WERI-Rb-1 (cell line): Measurements from ENCODE around the gene ENOX1.

Source experiments
- DNase-seq: peaks from one replicate; pipeline ENCODE4 v3.0.0-alpha.2; 2020
- H3K27ac ChIP-seq: fragments of 250-450 bp; sonication (Bioruptor Pico); 2 replicates; pipeline ENCODE4 v1.5.1; 2020; ENCODE audit warnings: mild to moderate bottlenecking, moderate library complexity
- H3K27me3 ChIP-seq: fragments of 250-450 bp; sonication (Bioruptor Pico); 2 replicates; pipeline ENCODE4 v1.5.1; 2021; ENCODE audit warnings: mild to moderate bottlenecking, low read depth, moderate library complexity; ENCODE audit not compliant: insufficient read depth, severe bottlenecking
- H3K36me3 ChIP-seq: fragments of 250-450 bp; sonication (Bioruptor Pico); 2 replicates; pipeline ENCODE4 v1.5.1; 2020; ENCODE audit warnings: mild to moderate bottlenecking, moderate library complexity
- H3K4me3 ChIP-seq: 2 replicates; pipeline ENCODE4 v1.5.1; 2011; ENCODE audit warnings: low read depth, mild to moderate bottlenecking, control low read depth, low read length
- H3K9me3 ChIP-seq: fragments of 250-450 bp; sonication (Bioruptor Pico); 2 replicates; pipeline ENCODE4 v1.5.1; 2021; ENCODE audit warnings: mild to moderate bottlenecking, moderate library complexity; ENCODE audit not compliant: severe bottlenecking
- TF ChIP-seq, protein P1 (sequence below): IDR thresholded peaks from 2 replicates; pipeline ENCODE4 v1.5.1; 2011; ENCODE audit warnings: low read depth, mild to moderate bottlenecking, control low read depth, inconsistent platforms, low read length

The ENOX1 gene

DNA sequence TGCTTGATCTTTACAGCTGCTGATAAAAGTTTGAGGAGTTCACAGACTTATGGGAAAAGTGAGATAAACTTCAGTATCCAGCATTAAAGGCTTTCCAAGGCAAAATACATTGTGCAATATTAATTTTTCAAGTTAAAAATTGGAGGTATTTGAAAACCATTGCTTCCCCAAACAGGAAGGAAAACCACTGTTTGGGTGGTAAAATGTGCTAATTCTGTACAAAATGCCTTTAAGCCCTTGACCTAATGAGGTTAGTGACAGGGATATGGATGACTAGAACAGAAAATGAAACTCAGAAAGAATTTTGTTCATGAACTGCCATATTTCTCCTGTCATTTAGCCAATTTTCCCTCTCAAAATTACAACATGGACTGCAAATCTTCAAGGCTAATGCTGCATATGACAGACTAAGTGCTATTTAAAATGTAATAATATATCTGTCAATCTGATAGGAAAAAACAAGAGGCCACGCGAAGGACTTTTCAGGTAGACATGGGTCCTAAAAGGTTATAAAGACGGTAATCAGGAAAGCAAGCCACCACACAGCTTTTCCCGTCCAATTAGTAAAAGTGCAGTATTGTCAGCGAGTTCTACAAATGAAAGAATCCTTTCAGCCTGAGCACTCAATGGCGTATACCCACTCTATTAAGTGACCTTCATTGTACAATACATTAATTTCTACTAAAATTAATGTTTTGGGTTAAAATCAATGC is 212.8 kb downstream of the ENOX1 start:
- Histone ChIP-seq H3K36me3 (no peaks in the 10 kb centered on the region), H3K9me3 (no peaks in the 10 kb centered on the region), H3K27ac (no peak overlapping the region), H3K4me3 (no peak overlapping the region), H3K27me3 (no peaks in the 10 kb centered on the region)
- DNase-seq: no peak
- TF ChIP-seq, protein P1, sequence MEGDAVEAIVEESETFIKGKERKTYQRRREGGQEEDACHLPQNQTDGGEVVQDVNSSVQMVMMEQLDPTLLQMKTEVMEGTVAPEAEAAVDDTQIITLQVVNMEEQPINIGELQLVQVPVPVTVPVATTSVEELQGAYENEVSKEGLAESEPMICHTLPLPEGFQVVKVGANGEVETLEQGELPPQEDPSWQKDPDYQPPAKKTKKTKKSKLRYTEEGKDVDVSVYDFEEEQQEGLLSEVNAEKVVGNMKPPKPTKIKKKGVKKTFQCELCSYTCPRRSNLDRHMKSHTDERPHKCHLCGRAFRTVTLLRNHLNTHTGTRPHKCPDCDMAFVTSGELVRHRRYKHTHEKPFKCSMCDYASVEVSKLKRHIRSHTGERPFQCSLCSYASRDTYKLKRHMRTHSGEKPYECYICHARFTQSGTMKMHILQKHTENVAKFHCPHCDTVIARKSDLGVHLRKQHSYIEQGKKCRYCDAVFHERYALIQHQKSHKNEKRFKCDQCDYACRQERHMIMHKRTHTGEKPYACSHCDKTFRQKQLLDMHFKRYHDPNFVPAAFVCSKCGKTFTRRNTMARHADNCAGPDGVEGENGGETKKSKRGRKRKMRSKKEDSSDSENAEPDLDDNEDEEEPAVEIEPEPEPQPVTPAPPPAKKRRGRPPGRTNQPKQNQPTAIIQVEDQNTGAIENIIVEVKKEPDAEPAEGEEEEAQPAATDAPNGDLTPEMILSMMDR: no peak

GRCh38 chr13:43573361-43573740 is 213.4 kb downstream of the ENOX1 start:
- no peak overlapping the region for H3K4me3 ChIP-seq
- TF ChIP-seq, protein P1: no peak
- H3K27me3 ChIP-seq: no peaks in the 10 kb centered on the region
- no peaks in the 10 kb centered on the region for H3K36me3 ChIP-seq
- no peaks in the 10 kb centered on the region for H3K9me3 ChIP-seq
- no peak for DNase-seq
- H3K27ac ChIP-seq: no peak overlapping the region

DNA sequence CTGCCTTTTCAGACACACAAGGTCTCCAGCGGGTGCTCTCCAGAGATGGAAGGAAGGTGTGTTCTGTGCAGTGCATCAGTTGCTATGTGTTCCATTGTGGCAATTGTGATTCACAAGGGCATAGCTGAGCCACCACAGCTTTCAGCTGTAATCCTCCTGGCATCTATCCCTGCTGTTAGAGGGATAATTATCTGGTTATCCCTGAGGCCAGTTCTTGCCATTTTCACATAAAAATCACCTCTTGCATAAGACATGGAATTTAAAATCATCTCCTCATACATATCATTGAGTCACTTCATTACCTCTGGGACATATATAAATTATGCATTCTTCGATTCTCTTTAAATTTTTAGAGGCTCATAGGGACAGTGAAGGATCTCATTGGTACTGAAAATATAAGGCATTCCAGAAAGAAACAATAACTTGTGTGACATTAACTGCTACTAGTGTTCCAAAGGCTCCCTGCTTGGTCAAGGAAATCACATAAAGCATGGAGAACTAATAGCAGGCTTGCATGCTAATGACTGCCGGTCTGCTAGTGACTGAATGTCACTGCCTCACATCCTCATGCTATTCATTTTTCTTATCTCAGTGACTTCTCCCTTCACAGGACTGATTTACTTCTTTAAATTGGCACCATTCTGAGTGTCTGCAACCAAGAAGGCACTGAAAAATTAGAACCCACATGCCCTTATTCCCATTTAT is 214.0 kb downstream of the ENOX1 start:
- no peak for DNase-seq
- H3K36me3 ChIP-seq: no peaks in the 10 kb centered on the region
- no peaks in the 10 kb centered on the region for H3K27me3 ChIP-seq
- H3K4me3 ChIP-seq: no peak overlapping the region
- TF ChIP-seq, protein P1: no peak
- no peaks in the 10 kb centered on the region for H3K9me3 ChIP-seq
- H3K27ac ChIP-seq: no peak overlapping the region

- no peaks in the 10 kb centered on the region for H3K9me3 ChIP-seq
- H3K36me3 ChIP-seq: no peaks in the 10 kb centered on the region
- no peak for DNase-seq
- no peaks in the 10 kb centered on the region for H3K27me3 ChIP-seq
- TF ChIP-seq, protein P1: no peak
- H3K27ac ChIP-seq: peak overlapping the region; percentile 73
- no peak overlapping the region for H3K4me3 ChIP-seq
Observed at GRCh38 chr13:43569658-43570057, 217.1 kb downstream of the ENOX1 start.

DNA sequence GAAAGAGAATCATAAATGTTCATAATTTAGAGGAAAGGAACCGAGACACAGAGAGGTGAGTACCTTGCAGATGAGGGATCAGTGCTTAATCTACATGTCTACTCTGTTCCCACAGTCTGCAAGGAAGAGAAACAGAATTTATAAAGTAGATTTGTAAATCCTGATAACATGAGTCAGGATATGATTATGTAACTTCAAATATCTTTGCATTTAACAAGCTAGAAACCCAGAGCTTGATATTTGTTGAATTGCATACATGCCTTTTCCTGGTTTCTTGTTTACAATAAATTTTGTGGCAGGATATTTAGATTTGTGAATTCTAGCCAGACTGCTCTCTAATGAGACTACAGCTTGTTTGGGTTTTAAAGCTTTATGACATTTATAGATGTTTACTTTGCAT is 219.2 kb downstream of the ENOX1 start:
- DNase-seq: no peak
- Histone ChIP-seq H3K4me3 (no peak overlapping the region), H3K27ac (no peak overlapping the region), H3K36me3 (no peaks in the 10 kb centered on the region), H3K9me3 (no peaks in the 10 kb centered on the region), H3K27me3 (no peaks in the 10 kb centered on the region)
- TF ChIP-seq, protein P1: no peak
